ENCODE results near the gene CAPN15. TPM values are rescaled to one million over a fixed set of nuclear protein-coding genes. Genes with fewer than 3 reads are reported as not detected.
"Not testable (repeated sequence)": the region's sequence is repeated elsewhere in the genome, so short reads cannot be mapped to it uniquely, and the experiment has no call there.

The CAPN15 gene
- total and polyA plus RNA-seq, 3 donors from 2014 or later: 48.0 to 115 (median 108) TPM

GRCh38 chr16:593406-593805 lies 65.9 kb downstream of the CAPN15 start:
- WGBS, 2 donors: 90 to 96% methylated on average over 9 of the region's 9 CpGs
- Histone ChIP-seq H3K36me3 (ENCODE audit: low read depth, missing control alignments) (no peaks in the 10 kb centered on the region), H3K9me3 (no peaks in the 10 kb centered on the region), H3K4me3 (no peak overlapping the region), H3K4me1 (peaks cover 25% of the 10 kb centered on the region), H3K27me3 (no peaks in the 10 kb centered on the region), H3K27ac (no peak overlapping the region)
- DNase-seq: no peak
- intact Hi-C loops (cut with DNase I; ENCODE audit: low total_unique reads): no loop called here
- no peak for TF ChIP-seq POLR2A (IDR thresholded peaks at IDR 0.05)
- TF ChIP-seq, protein P1, sequence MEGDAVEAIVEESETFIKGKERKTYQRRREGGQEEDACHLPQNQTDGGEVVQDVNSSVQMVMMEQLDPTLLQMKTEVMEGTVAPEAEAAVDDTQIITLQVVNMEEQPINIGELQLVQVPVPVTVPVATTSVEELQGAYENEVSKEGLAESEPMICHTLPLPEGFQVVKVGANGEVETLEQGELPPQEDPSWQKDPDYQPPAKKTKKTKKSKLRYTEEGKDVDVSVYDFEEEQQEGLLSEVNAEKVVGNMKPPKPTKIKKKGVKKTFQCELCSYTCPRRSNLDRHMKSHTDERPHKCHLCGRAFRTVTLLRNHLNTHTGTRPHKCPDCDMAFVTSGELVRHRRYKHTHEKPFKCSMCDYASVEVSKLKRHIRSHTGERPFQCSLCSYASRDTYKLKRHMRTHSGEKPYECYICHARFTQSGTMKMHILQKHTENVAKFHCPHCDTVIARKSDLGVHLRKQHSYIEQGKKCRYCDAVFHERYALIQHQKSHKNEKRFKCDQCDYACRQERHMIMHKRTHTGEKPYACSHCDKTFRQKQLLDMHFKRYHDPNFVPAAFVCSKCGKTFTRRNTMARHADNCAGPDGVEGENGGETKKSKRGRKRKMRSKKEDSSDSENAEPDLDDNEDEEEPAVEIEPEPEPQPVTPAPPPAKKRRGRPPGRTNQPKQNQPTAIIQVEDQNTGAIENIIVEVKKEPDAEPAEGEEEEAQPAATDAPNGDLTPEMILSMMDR (IDR thresholded peaks at IDR 0.05): no peak

GRCh38 chr16:593807-594206 lies 66.3 kb downstream of the CAPN15 start:
- Histone ChIP-seq H3K36me3 (ENCODE audit: low read depth, missing control alignments) (no peaks in the 10 kb centered on the region), H3K27me3 (no peaks in the 10 kb centered on the region)
- intact Hi-C loops (cut with DNase I; ENCODE audit: low total_unique reads): no loop called here

DNA sequence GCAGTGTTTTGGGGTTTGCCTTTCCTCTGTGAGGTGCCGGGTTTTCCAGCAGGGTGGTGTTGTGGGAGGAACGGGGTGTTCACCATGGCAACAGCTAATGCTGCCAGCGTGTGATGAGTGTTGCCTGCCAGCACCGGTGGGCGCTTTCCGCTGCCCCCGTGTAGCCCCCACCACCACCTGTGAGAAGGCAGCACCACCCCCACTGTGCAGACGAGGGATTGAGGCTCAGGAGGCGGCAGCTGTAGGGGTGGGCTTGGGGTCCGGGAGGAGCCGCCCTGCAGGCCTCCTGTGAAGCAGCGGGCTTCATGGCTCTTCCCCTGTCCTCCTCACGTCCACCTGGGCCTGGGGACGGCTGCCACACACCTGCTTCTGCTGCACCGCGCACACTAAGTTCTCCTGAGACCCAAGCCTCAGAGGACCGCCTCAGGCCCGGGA lies 67.6 kb downstream of the CAPN15 start:
- Histone ChIP-seq H3K9me3 (no peaks in the 10 kb centered on the region), H3K36me3 (ENCODE audit: low read depth, missing control alignments) (no peaks in the 10 kb centered on the region)

More at GRCh38 chr16:593807-594206, 66.3 kb downstream of the CAPN15 start:
- no peaks in the 10 kb centered on the region for H3K9me3 ChIP-seq
- WGBS, 2 donors: 91 to 92% methylated on average over 14 to 16 of the region's 16 CpGs
- H3K27ac ChIP-seq: no peak overlapping the region
- H3K4me1 ChIP-seq: peaks cover 24% of the 10 kb centered on the region
- DNase-seq: no peak
- TF ChIP-seq, protein P1 (IDR thresholded peaks at IDR 0.05): no peak
- no peak for TF ChIP-seq POLR2A (IDR thresholded peaks at IDR 0.05)
- H3K4me3 ChIP-seq: no peak overlapping the region

DNA sequence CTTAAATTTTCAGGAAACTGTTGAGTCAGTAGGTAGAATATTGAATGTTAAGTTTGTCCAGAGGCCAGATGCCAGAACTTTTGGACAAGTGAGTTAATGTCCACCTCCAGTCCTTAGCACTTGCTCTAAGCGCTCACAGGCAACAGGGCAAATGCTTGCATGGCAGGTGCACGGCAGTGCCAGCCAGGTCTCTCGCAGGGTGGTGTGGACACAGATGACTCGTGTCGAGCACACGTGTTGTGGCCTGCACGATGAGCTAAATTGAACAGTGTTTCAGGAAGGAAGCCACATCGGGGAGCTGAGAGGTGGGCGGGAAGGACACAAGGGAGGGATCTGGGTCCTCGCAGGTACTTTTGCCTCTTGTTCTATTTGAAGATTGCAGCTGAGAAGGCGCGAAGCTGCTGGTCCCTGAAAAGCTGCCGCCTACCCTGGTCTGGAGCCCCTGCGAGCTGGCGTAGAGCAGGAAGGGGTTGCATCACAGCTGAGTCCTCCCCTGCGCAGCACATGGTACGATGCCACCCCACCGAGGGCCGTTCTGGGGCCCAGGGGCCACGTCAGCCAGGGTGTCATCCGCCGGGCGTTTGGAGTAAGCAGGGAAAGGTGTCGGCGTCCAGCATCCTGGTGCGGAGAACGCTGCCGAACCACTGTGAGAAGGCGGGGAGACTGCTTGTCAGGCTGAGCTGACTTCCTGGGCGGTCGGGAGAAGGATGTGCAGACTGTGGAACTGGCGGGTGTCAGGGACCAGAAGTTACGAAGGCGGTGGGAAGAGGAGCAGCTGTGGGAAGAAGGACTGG lies 68.6 kb downstream of the CAPN15 start:
- Histone ChIP-seq H3K27me3 (no peaks in the 10 kb centered on the region), H3K4me3 (no peak overlapping the region), H3K36me3 (ENCODE audit: low read depth, missing control alignments) (no peaks in the 10 kb centered on the region), H3K4me1 (peaks cover 18% of the 10 kb centered on the region), H3K27ac (no peak overlapping the region), H3K9me3 (no peaks in the 10 kb centered on the region)
- 93 to 96% methylated on average over 25 to 34 of the region's 34 CpGs for WGBS, 2 donors
- DNase-seq: no peak
- intact Hi-C loops (cut with DNase I; ENCODE audit: low total_unique reads): no loop called here
- no peak for TF ChIP-seq POLR2A (IDR thresholded peaks at IDR 0.05)
- TF ChIP-seq, protein P1 (IDR thresholded peaks at IDR 0.05): no peak

More for the DNA sequence above, 67.6 kb downstream of the CAPN15 start:
- Histone ChIP-seq H3K4me3 (no peak overlapping the region), H3K27me3 (no peaks in the 10 kb centered on the region), H3K27ac (no peak overlapping the region), H3K4me1 (peaks cover 24% of the 10 kb centered on the region)
- no peak for DNase-seq
- no peak for TF ChIP-seq POLR2A (IDR thresholded peaks at IDR 0.05)
- TF ChIP-seq, protein P1 (IDR thresholded peaks at IDR 0.05): no peak
- 86 to 87% methylated on average over 8 to 18 of the region's 18 CpGs for WGBS, 2 donors
- intact Hi-C loops (cut with DNase I; ENCODE audit: low total_unique reads): no loop called here

DNA sequence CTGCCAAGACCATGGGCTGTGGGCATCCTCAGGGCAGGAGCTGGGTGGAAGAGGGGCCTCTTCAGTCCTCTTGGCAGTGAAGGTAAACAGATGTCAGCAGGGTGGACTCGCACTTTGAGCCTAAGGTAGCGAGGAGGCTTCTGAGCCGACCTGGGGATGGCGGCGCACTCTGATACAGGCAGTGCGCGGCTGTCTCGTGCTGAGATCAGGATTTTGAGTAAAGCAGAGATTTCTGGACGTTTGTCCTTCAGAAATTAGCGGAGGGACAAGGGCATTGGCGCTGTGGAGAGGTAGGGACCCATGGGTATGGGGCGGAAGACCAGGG lies 69.2 kb downstream of the CAPN15 start:
- H3K27me3 ChIP-seq: no peaks in the 10 kb centered on the region
- 89 to 93% methylated on average over 12 of the region's 12 CpGs for WGBS, 2 donors
- no peaks in the 10 kb centered on the region for H3K36me3 ChIP-seq (ENCODE audit: low read depth, missing control alignments)
- H3K9me3 ChIP-seq: no peaks in the 10 kb centered on the region
- no peak overlapping the region for H3K4me3 ChIP-seq
- intact Hi-C loops (cut with DNase I; ENCODE audit: low total_unique reads): no loop called here
- DNase-seq: no peak
- peaks cover 17% of the 10 kb centered on the region for H3K4me1 ChIP-seq
- TF ChIP-seq POLR2A (IDR thresholded peaks at IDR 0.05): no peak
- TF ChIP-seq, protein P1 (IDR thresholded peaks at IDR 0.05): no peak
- H3K27ac ChIP-seq: no peak overlapping the region

DNA sequence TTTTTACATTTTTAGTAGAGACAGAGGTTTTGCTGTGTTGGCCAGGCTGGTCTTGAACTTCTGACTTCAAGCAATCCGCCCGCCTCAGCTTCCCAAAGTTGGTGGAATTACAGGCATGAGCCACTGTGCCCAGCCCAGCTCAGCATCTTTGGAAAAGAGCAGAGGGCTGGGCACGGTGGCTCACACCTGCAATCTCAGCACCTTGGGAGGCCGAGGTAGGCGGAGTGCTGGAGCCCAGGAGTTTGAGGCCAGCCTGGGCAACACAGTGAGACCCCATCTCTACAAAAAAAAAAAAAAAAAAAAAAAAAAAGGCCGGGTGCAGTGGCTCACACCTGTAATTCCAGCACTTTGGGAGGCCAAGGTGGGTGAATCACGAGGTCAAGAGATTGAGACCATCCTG lies 70.1 kb downstream of the CAPN15 start:
- H3K27me3 ChIP-seq; H3K4me3 ChIP-seq; H3K9me3 ChIP-seq; H3K27ac ChIP-seq; H3K36me3 ChIP-seq (ENCODE audit: low read depth, missing control alignments); DNase-seq; H3K4me1 ChIP-seq; intact Hi-C loops (cut with DNase I; ENCODE audit: low total_unique reads): not testable (repeated sequence)
- WGBS, 2 donors: 96 to 98% methylated on average over 4 to 7 of the region's 7 CpGs

Data from testis (tissue), 3 donors.